HG03571 (cell line): ENCODE measurements around the gene MIAT.

Source experiments
- ATAC-seq: cut with Tn5 transposase; IDR thresholded peaks from one replicate; pipeline ENCODE4 v1.9.1; 2021; ENCODE audit not compliant: unreplicated experiment

Gene MIAT

DNA sequence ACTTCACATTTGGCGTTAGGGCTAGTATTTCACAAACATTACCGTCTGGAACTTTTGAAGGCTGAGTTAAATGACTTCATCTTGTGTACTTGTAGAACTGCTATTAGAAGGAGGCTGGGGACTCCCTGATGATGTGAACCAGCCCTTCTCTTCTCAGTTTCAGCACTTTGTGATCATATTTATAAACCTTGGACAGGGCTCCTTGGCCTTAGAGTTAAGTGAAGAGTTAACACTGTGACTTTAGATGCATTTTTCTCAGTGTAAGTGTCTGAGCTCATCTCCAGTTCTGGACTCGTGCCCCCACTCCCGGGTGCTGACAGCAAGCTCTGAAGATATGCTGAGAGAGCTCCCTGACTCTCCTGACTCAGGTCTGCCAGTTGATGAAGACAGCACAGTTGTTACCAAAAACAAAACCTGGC lies 8.4 kb downstream of the MIAT start:
- ATAC-seq, result no peak

DNA sequence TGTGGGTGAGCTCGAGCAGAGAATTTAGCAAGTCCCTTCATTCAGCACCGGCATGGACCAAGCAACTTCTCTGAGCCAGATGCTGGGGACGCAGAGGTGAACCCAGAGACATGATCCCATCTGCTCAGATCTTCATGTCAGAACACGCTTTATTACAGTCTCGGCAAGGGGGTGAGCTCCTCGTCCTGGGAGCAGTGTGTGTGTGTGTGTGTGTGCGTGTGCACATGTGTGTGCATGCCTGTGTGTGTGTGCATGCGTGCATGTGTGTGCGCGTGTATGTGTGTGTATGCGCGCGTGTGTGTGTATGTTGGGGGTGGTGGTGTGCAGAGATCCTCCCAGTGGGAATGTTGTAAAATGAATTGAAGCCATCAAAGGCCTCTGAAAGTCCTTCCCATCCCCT lies 9.8 kb downstream of the MIAT start:
- no peak for ATAC-seq

DNA sequence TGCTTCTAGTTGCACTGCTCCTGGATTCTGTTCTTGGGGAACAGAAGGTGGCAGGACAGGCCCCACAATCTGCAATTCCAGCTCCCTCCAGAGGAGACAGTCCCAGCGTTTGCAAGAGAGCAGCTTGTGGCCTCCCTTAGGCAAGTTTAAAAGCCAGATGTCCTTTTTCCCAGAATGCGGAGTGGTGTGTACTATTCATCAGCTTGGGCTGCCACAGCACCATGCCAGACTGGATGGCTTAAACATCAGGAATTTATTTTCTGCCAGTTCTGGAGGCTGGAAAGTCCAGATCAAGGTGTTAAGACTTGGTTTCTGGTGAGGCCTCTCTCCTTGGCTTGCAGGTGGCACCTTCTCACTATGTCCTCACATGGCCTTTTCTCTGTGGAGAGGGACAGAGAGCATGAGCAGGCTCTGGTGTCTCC lies 11.7 kb downstream of the MIAT start:
- no peak for ATAC-seq

DNA sequence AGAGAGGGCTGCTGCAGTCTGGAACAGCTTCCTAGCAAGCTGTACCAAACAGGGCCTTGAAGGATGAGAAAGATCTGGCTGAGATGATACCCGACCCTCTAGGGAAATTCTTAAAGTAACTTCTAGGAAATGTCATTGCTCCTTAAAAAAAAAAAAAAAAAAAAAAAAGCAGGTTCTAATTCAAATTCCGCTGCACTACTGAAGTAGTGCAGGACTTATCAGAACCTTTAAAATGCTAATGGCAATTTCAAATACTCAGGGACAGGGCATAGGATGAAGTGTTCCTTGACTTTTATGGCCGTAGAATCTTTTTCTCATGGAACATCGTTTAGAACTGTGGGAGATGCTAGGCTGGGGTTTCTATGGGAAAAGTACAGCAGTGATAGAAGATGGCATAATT lies 13.1 kb downstream of the MIAT start:
- no peak for ATAC-seq

- no peak for ATAC-seq
Observed at GRCh38 chr22:26671317-26672059, 14.1 kb downstream of the MIAT start.

- ATAC-seq, result no peak
Observed at GRCh38 chr22:26672060-26672471, 14.7 kb downstream of the MIAT start.

GRCh38 chr22:26672590-26673468 lies 15.4 kb downstream of the MIAT start:
- ATAC-seq, result peak; percentile 59

- ATAC-seq, result no peak
Observed at GRCh38 chr22:26673486-26673885, 16.1 kb downstream of the MIAT start.

GRCh38 chr22:26674211-26675190 lies 17.1 kb downstream of the MIAT start:
- no peak for ATAC-seq

- ATAC-seq, result no peak
Observed at GRCh38 chr22:26675687-26676268, 18.4 kb downstream of the MIAT start.

GRCh38 chr22:26677217-26677616 lies 19.8 kb downstream of the MIAT start:
- ATAC-seq, result no peak

DNA sequence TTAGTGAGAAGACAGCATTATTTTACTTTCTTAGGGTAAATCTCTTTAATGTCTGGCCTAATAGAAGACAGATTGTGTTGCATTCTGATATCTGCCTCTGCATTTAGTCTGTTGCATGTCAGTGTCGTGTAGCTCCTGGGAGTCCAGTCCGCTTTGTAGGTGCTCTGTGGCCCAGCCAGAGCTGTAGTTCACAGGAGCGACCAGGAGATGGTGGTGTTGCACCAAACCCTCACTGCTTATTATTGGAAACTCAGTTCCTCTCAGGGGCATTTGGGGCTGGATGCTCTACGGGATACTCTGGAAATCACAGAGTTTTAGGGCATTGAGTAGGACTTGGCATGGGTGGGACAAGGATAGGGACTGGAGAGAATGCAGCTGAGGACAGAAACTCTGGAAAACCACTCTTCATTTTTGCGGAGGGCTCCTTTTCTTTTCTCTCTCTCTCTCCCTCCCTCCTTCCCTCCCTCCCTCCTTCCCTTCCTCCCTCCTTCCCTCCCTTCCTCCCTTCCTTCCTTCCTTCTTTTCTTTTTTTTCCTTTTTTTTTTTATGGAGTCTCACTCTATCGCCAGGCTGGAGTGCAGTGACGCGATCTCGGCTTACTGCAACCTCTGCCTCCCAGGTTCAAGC lies 21.7 kb downstream of the MIAT start:
- no peak for ATAC-seq

DNA sequence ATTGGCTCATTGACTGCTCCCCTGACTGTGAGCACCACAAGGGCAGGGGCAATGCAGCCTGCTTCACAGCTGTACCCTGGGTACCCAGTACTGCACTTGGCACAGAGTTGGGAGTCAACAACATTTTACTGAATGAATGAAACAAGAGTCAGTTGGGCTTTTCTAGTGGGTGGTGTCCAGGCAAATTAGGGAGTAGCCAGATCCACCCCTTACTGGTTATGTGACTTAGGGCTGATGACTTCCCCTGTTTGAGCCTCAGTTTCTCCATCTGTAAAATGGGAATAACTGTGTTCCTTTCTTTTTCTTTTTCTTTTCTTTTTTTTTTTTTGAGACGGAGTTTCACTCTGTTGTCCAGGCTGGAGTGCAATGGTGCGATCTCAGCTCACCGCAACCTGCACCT lies 23.1 kb downstream of the MIAT start:
- ATAC-seq, result no peak

- ATAC-seq, result no peak
Observed at GRCh38 chr22:26681395-26681821, 24.0 kb downstream of the MIAT start.

DNA sequence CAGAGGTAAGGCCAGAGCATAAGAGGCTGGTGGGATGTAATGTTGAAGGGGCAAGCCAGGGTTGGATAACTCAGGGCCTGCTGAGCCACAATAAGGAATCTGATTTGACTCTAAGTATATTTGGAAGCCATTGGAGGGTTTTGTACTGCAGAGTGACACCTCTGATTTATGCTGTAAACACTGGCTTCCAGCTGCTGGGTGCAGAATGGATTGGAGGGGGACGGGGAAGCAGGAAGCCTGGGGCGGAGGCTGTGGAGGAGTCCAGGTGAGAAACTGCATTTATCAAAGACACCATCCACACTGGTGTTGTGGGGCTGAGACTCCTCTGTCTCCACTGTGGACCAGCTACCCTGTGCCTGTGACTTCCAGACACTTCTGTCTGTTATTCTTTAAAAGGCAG lies 26.8 kb downstream of the MIAT start:
- ATAC-seq, result no peak

GRCh38 chr22:26685601-26686000 lies 28.2 kb downstream of the MIAT start:
- no peak for ATAC-seq

- ATAC-seq, result no peak
Observed at GRCh38 chr22:26687439-26687838, 30.1 kb downstream of the MIAT start.

DNA sequence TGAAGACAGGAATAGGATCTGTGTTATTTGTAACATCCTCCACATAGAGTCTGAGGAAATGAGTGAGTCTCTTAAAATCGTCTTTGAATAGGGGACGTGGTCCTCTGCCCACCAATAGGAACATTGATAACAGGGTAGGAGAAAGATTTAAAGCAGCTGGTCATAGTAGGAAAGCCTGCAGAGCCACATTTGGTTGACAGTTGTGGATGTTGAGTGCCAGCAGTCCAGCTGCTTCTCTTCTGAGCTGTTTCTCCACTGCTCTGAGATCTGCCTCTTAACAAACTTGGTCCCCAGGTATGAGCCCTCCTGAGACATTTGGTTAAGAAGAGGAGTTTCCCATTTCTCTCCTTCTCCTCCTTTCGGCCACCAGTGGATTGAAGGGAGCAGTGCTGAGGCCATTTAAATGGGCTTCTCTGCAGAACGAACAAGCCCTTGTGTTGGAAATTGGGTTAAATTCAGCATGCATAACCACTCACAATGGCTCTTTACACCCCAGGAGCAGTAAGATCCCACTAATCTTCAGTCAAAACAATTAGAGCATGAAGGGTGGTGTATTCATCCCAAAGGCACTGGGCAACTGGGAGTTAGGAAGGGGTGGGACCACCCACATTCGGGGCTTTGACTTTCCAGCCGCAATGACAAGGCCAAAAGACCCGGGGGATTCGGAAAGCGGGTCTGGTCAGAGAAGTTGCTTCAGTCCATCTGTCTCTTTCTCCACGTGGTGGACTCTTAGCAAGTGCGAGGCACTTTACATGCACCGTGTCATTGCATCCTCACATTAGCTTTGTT lies 32.3 kb downstream of the MIAT start:
- no peak for ATAC-seq

- ATAC-seq, result no peak
Observed at GRCh38 chr22:26690654-26691376, 33.4 kb downstream of the MIAT start.
